GM21717 (cell line): ENCODE measurements around the gene ROBO3.
A peak's percentile ranks its signal among the peaks of the same experiment; 100 is the strongest.

Source experiments
- ATAC-seq: cut with Tn5 transposase; IDR thresholded peaks from one replicate; pipeline ENCODE4 v1.9.1; 2021; ENCODE audit warnings: mild to moderate bottlenecking, moderate library complexity; ENCODE audit not compliant: unreplicated experiment

The ROBO3 gene

DNA sequence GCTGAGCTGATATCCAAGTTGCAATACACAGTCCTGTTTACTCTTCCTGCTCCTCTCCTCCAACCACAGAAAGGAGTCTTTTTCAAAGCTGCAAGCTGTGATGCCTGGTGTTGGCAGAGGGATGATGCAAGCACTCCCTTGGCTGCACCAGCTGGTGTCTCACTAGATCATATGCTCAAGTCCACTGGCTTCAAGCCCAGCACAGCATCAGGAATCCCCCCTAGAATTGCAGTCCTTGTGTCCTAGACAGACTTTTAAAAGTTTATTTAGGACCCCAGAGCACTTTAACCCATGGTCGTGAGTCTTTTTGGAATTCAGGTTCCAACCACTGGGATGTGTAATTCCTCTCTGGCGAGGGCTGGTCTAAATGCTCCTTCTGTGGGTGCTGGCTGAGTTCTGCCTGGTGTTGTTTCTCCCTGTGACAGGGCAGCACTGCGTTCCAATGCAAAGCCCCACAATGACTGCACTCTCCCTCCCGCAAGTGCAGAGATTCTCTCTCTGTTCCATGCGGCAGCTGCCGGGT lies 51.9 kb downstream of the ROBO3 start:
- no peak for ATAC-seq

- no peak for ATAC-seq
These were observed 53.7 kb downstream of the ROBO3 start, which contains the start of gene HEPN1 for GRCh38 chr11:124918950-124919349. TSS of gene HEPN1 (plus strand) at chr11:124919250.

DNA sequence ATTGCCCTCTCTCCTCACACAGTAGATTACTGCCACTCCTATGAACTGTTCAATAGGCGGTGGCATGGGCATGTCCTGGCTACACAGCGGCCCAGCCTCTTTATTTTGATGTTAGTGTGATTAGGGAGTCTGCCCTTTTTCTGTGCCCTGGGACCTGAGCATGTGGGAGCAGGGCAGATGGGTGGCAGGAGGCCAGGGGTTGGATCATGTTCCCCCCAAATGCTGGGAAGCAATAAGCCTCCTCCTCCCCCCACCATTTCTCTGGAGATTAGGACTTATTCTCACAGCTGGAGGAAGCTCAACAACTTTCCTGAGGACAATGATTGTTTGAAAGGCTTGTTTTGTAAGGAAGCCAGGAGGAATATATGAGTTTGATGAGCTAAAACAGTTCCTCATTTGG lies 54.7 kb downstream of the ROBO3 start:
- ATAC-seq: no peak

DNA sequence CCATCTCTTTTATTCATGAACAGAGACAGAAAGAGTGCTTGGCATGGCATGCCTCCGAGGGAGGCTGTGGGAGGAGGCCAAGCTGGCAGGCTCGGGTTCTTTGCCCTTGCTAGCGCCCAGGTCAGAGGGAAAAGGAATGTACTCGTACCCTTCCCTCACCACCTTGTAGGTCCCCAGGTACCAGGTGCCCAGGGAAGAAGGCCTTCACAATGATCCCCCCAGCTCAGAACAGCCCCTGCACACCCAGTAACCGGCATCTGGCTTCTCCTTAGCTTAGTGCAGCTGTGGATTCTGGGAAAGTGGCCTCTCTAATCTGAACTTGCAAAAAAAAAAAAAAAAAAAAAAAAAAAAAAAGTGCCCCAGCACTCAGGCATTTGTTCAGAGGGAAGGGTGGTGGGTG lies 55.1 kb downstream of the ROBO3 start:
- ATAC-seq: no peak

DNA sequence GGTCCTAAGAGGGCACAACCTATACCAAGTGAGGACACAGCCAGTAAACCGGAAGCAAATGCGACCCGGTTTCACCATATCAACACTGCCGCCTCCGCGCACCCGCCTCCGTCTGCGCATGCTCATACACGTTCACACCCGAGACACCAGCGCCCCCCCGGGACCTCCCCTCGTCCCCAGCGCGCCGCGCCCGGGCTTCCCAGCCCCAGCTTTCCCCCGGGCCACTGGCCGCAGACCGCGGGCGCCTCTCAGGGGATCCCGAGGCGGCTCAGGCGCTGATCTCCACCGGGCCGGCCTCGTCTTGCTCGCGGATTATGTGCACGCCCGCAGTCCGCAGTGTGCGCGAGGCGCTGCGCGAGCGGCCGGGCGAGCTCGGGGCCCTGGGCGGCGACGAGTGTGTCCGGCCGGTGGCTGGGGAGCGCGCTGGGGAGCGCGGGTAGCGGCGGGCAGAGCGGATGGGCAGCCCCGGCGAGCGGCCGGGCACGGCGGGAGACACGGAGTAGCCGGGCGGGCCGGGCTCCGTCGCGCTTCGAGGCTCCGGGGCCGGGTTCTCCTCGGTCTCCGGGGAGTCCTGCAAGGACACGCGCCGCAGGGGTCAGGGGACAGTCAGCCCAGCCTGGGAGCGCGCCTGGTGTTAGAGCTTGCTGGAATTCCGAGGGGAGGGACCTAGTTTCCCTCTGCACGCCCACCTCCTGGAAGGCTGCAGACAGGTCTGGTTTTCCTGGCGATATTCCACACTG lies 55.8 kb downstream of the ROBO3 start:
- no peak for ATAC-seq

- ATAC-seq: no peak
These were observed 57.6 kb downstream of the ROBO3 start for GRCh38 chr11:124922831-124923230.

- ATAC-seq: no peak
These were observed 58.1 kb downstream of the ROBO3 start for GRCh38 chr11:124923296-124923695.

DNA sequence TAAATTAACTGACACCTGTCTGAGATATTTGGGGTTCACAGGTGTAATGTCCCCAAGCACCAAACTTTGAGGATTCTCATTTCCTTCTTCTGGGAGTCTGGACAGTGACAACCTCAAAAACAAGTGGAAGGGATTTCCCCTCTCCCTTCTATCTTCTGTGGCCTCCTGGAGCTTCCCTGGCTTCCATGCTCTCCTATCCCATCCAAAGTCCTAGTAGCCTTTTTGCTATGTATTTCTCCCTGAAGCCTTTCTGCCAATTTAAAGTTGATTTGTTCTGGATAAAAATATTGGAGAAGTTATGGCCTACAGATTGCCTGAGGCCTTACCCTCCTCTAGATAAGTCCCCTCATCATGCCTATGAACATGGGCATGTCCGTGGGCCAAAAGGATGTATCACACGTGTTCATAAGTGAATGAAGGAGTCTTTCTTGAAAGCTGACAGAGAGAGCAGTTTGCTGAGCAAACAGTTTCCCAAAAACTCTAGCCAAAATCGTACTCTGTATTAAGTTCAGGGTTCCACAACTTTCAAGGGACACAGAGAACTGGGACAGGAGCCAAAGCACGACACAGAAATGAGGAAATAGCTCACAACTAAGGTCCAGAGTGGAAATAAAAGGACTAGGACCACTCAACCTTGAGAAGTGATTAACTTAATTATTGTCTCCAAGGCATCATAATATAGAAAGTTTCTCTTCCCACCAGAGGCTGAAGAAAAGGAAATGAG lies 63.9 kb downstream of the ROBO3 start:
- ATAC-seq: no peak

DNA sequence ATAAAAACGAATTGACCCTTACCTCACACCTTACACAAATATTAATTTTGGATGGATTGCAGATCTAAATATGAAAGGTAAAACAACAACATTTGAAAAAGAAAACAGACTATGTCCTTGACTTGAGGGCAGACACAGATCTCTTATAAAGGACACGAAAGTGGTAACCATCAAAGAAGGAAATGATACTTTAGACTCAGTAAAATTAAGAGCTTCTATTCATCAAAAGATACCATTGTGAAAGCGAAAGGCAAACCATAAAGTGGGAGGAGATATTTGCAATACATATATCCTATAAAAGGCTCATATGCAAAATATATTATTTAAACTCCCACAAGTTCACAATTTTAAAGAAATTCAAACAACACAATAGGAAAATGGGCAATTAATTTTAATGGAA lies 65.6 kb downstream of the ROBO3 start:
- ATAC-seq: peak; percentile 89
